Duodenal mucosa (tissue), 2 donors: ENCODE results near the gene CARS2.

Experiments used
- H3K27ac ChIP-seq: one replicate; pipeline ENCODE4 v1.7.0; 2013; ENCODE audit warnings: low read depth, low read length
- H3K27me3 ChIP-seq, 2 donors: one replicate each; pipeline ENCODE4 v1.7.0; 2013; ENCODE audit warnings: low read length in 2 of 2, control low read depth in 1 of 2; ENCODE audit not compliant: insufficient read depth in 2 of 2, control insufficient read depth in 1 of 2
- H3K36me3 ChIP-seq, 2 donors: one replicate each; pipeline ENCODE4 v1.7.0; 2013; ENCODE audit warnings: low read length in 2 of 2, control low read depth in 1 of 2; ENCODE audit not compliant: insufficient read depth in 2 of 2, control insufficient read depth in 1 of 2
- H3K4me1 ChIP-seq, 2 donors: one replicate each; pipeline ENCODE4 v1.7.0; 2013; ENCODE audit warnings: low read length in 2 of 2, control low read depth in 1 of 2; ENCODE audit not compliant: insufficient read depth in 2 of 2, control insufficient read depth in 1 of 2
- H3K4me3 ChIP-seq, 2 donors: one replicate each; pipeline ENCODE4 v1.7.0; 2013; ENCODE audit warnings: low read length in 2 of 2, low read depth in 1 of 2
- H3K9ac ChIP-seq, 2 donors: one replicate each; pipeline ENCODE4 v1.7.0; 2013; ENCODE audit warnings: low read length in 2 of 2, low read depth in 1 of 2
- H3K9me3 ChIP-seq, 2 donors: one replicate each; pipeline ENCODE4 v1.7.0; 2013; ENCODE audit warnings: low read length in 2 of 2, control low read depth in 1 of 2; ENCODE audit not compliant: control insufficient read depth in 1 of 2

The CARS2 gene

GRCh38 chr13:110593430-110594130, 112.3 kb downstream of the CARS2 start:
- H3K27ac ChIP-seq, result no peak overlapping the region
- no peak overlapping the region for H3K9ac ChIP-seq
- no peaks in the 10 kb centered on the region for H3K27me3 ChIP-seq
- no peak overlapping the region for H3K4me3 ChIP-seq
- no peaks in the 10 kb centered on the region for H3K36me3 ChIP-seq
- H3K4me1 ChIP-seq, result no peaks in the 10 kb centered on the region
- H3K9me3 ChIP-seq, result no peaks in the 10 kb centered on the region

DNA sequence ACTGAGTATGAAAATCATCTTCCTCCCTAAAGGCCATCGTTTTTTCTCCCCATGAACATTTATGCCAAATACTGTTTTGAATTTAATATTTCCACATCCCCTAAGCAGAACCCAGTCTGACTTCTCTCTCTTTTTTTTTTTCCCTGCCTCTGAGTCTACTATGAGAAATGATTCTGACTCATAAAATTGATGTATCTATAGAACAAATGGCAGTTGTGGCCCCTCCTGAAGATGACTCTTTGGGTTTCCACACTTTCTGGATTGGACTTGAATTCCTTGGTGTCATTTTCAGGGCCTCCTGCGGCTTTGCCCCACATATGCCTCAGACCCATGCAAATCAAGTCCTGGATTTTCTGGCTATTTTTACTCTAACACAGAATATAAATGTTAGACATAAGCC, 113.3 kb downstream of the CARS2 start:
- Histone ChIP-seq H3K4me1 (no peaks in the 10 kb centered on the region), H3K27ac (no peak overlapping the region), H3K9me3 (no peaks in the 10 kb centered on the region), H3K4me3 (no peak overlapping the region), H3K36me3 (no peaks in the 10 kb centered on the region), H3K27me3 (no peaks in the 10 kb centered on the region), H3K9ac (no peak overlapping the region)
